ENCODE results near the gene AXIN2.
"Not testable (repeated sequence)": the region's sequence is repeated elsewhere in the genome, so short reads cannot be mapped to it uniquely, and the experiment has no call there.

AXIN2 gene

GRCh38 chr17:65523853-65524664, 37.4 kb downstream of the AXIN2 start:
- peak overlapping the region; percentile 44 to 46 for H3K27ac Mint-ChIP-seq
- peak overlapping the region; percentile 56 to 64 for H3K4me3 Mint-ChIP-seq
- ATAC-seq (replicated peaks) (no peak), DNase-seq (no peak)
- peaks cover 0 to 6% of the 10 kb centered on the region in 2 donors for H3K27me3 Mint-ChIP-seq
- peaks cover 17 to 23% of the 10 kb centered on the region in 2 donors for H3K4me1 Mint-ChIP-seq (ENCODE audit: low read depth in 2 of 2)
- H3K36me3 Mint-ChIP-seq (ENCODE audit: insufficient read depth) = peaks cover 17% of the 10 kb centered on the region
- H3K9me3 Mint-ChIP-seq = no peaks in the 10 kb centered on the region

- DNase-seq (no peak), ATAC-seq (replicated peaks) (peak; percentile 99)
- Mint-ChIP-seq H3K27ac (peak overlapping the region; percentile 18 to 46), H3K27me3 (peaks cover 1 to 6% of the 10 kb centered on the region in 2 donors), H3K4me3 (peak overlapping the region; percentile 56 to 64), H3K9me3 (no peaks in the 10 kb centered on the region), H3K4me1 (ENCODE audit: low read depth in 2 of 2) (peaks cover 17 to 24% of the 10 kb centered on the region in 2 donors), H3K36me3 (ENCODE audit: insufficient read depth) (peaks cover 17% of the 10 kb centered on the region)
Observed at GRCh38 chr17:65523411-65523810, 38.0 kb downstream of the AXIN2 start.

GRCh38 chr17:65522751-65523404, 38.6 kb downstream of the AXIN2 start:
- peak overlapping the region; percentile 56 to 64 for H3K4me3 Mint-ChIP-seq
- H3K36me3 Mint-ChIP-seq (ENCODE audit: insufficient read depth) = peaks cover 17% of the 10 kb centered on the region
- no peak for DNase-seq
- H3K27me3 Mint-ChIP-seq = peaks cover 6 to 7% of the 10 kb centered on the region in 2 donors
- H3K4me1 Mint-ChIP-seq (ENCODE audit: low read depth in 2 of 2) = peaks cover 17 to 24% of the 10 kb centered on the region in 2 donors
- H3K27ac Mint-ChIP-seq = peak overlapping the region; percentile 18 to 46
- H3K9me3 Mint-ChIP-seq = peaks cover 0 to under 1% of the 10 kb centered on the region in 2 donors
- no peak for ATAC-seq (replicated peaks)

- H3K4me3 Mint-ChIP-seq = no peak overlapping the region
- no peak for DNase-seq
- H3K27ac Mint-ChIP-seq = no peak overlapping the region
- H3K27me3 Mint-ChIP-seq = peaks cover 18 to 25% of the 10 kb centered on the region in 2 donors
- peaks cover 19 to 24% of the 10 kb centered on the region in 2 donors for H3K4me1 Mint-ChIP-seq (ENCODE audit: low read depth in 2 of 2)
- peaks cover 17% of the 10 kb centered on the region for H3K36me3 Mint-ChIP-seq (ENCODE audit: insufficient read depth)
- peaks cover 0 to 2% of the 10 kb centered on the region in 2 donors for H3K9me3 Mint-ChIP-seq
- ATAC-seq (replicated peaks) = no peak
Observed at GRCh38 chr17:65519462-65519861, 42.0 kb downstream of the AXIN2 start.

GRCh38 chr17:65518256-65518655, 43.2 kb downstream of the AXIN2 start:
- no peak overlapping the region for H3K27ac Mint-ChIP-seq
- H3K4me1 Mint-ChIP-seq (ENCODE audit: low read depth in 2 of 2) = peaks cover 8 to 17% of the 10 kb centered on the region in 2 donors
- no peak for ATAC-seq (replicated peaks)
- H3K4me3 Mint-ChIP-seq = no peak overlapping the region
- peaks cover 0 to 2% of the 10 kb centered on the region in 2 donors for H3K9me3 Mint-ChIP-seq
- DNase-seq = no peak
- H3K27me3 Mint-ChIP-seq = peaks cover 13 to 25% of the 10 kb centered on the region in 2 donors
- H3K36me3 Mint-ChIP-seq (ENCODE audit: insufficient read depth) = peaks cover 13% of the 10 kb centered on the region

- peaks cover 0 to 2% of the 10 kb centered on the region in 2 donors for H3K9me3 Mint-ChIP-seq
- ATAC-seq (replicated peaks) (no peak), DNase-seq (no peak)
- peaks cover 4% of the 10 kb centered on the region for H3K36me3 Mint-ChIP-seq (ENCODE audit: insufficient read depth)
- peaks cover 3 to 7% of the 10 kb centered on the region in 2 donors for H3K4me1 Mint-ChIP-seq (ENCODE audit: low read depth in 2 of 2)
- no peak overlapping the region for H3K4me3 Mint-ChIP-seq
- peaks cover 13 to 25% of the 10 kb centered on the region in 2 donors for H3K27me3 Mint-ChIP-seq
- H3K27ac Mint-ChIP-seq = no peak overlapping the region
Observed at GRCh38 chr17:65515959-65516948, 45.2 kb downstream of the AXIN2 start.

- no peak overlapping the region for H3K4me3 Mint-ChIP-seq
- ATAC-seq (replicated peaks) = no peak
- H3K4me1 Mint-ChIP-seq (ENCODE audit: low read depth in 2 of 2) = peaks cover 3 to 5% of the 10 kb centered on the region in 2 donors
- no peaks in the 10 kb centered on the region for H3K36me3 Mint-ChIP-seq (ENCODE audit: insufficient read depth)
- DNase-seq = no peak
- H3K27me3 Mint-ChIP-seq = peaks cover 13 to 25% of the 10 kb centered on the region in 2 donors
- peaks cover 0 to 2% of the 10 kb centered on the region in 2 donors for H3K9me3 Mint-ChIP-seq
- no peak overlapping the region for H3K27ac Mint-ChIP-seq
Observed at GRCh38 chr17:65515512-65515911, 45.9 kb downstream of the AXIN2 start.

- H3K27me3 Mint-ChIP-seq = peaks cover 16 to 25% of the 10 kb centered on the region in 2 donors
- DNase-seq (no peak), ATAC-seq (replicated peaks) (no peak)
- H3K36me3 Mint-ChIP-seq (ENCODE audit: insufficient read depth) = peaks cover 2% of the 10 kb centered on the region
- H3K9me3 Mint-ChIP-seq = peaks cover 0 to 2% of the 10 kb centered on the region in 2 donors
- H3K4me3 Mint-ChIP-seq = no peak overlapping the region
- H3K27ac Mint-ChIP-seq = no peak overlapping the region
- peaks cover 2 to 3% of the 10 kb centered on the region in 2 donors for H3K4me1 Mint-ChIP-seq (ENCODE audit: low read depth in 2 of 2)
Observed at GRCh38 chr17:65514541-65514940, 46.9 kb downstream of the AXIN2 start.

- H3K36me3 Mint-ChIP-seq (ENCODE audit: insufficient read depth) = peaks cover 2% of the 10 kb centered on the region
- peaks cover 16 to 25% of the 10 kb centered on the region in 2 donors for H3K27me3 Mint-ChIP-seq
- H3K9me3 Mint-ChIP-seq = peaks cover 0 to 2% of the 10 kb centered on the region in 2 donors
- peaks cover 2 to 3% of the 10 kb centered on the region in 2 donors for H3K4me1 Mint-ChIP-seq (ENCODE audit: low read depth in 2 of 2)
- no peak overlapping the region for H3K4me3 Mint-ChIP-seq
- no peak overlapping the region for H3K27ac Mint-ChIP-seq
- DNase-seq (no peak), ATAC-seq (replicated peaks) (no peak)
Observed at GRCh38 chr17:65514082-65514481, 47.4 kb downstream of the AXIN2 start.

- Mint-ChIP-seq H3K4me3 (no peak overlapping the region), H3K9me3 (no peaks in the 10 kb centered on the region), H3K27ac (no peak overlapping the region), H3K4me1 (ENCODE audit: low read depth in 2 of 2) (no peaks in the 10 kb centered on the region), H3K27me3 (peaks cover 4 to 20% of the 10 kb centered on the region in 2 donors), H3K36me3 (ENCODE audit: insufficient read depth) (peaks cover 2% of the 10 kb centered on the region)
- no peak for ATAC-seq (replicated peaks)
- DNase-seq = no peak
Observed at GRCh38 chr17:65511316-65511715, 50.1 kb downstream of the AXIN2 start.

- H3K4me1 Mint-ChIP-seq (ENCODE audit: low read depth in 2 of 2) = no peaks in the 10 kb centered on the region
- no peak overlapping the region for H3K27ac Mint-ChIP-seq
- ATAC-seq (replicated peaks) (no peak), DNase-seq (no peak)
- no peaks in the 10 kb centered on the region for H3K9me3 Mint-ChIP-seq
- H3K4me3 Mint-ChIP-seq = no peak overlapping the region
- peaks cover 0 to 16% of the 10 kb centered on the region in 2 donors for H3K27me3 Mint-ChIP-seq
- H3K36me3 Mint-ChIP-seq (ENCODE audit: insufficient read depth) = peaks cover 2% of the 10 kb centered on the region
Observed at GRCh38 chr17:65509032-65509431, 52.4 kb downstream of the AXIN2 start.

GRCh38 chr17:65504673-65505072, 56.8 kb downstream of the AXIN2 start:
- DNase-seq; H3K4me1 Mint-ChIP-seq (ENCODE audit: low read depth in 2 of 2); H3K9me3 Mint-ChIP-seq; H3K4me3 Mint-ChIP-seq; H3K27ac Mint-ChIP-seq; H3K36me3 Mint-ChIP-seq (ENCODE audit: insufficient read depth); ATAC-seq (replicated peaks): not testable (repeated sequence)
- peaks cover 0 to 22% of the 10 kb centered on the region in 2 donors for H3K27me3 Mint-ChIP-seq

GRCh38 chr17:65504141-65504540, 57.3 kb downstream of the AXIN2 start:
- H3K27me3 Mint-ChIP-seq = peaks cover 0 to 22% of the 10 kb centered on the region in 2 donors
- no peaks in the 10 kb centered on the region for H3K9me3 Mint-ChIP-seq
- no peaks in the 10 kb centered on the region for H3K4me1 Mint-ChIP-seq (ENCODE audit: low read depth in 2 of 2)
- H3K27ac Mint-ChIP-seq = no peak overlapping the region
- peaks cover 4% of the 10 kb centered on the region for H3K36me3 Mint-ChIP-seq (ENCODE audit: insufficient read depth)
- no peak for ATAC-seq (replicated peaks)
- H3K4me3 Mint-ChIP-seq = no peak overlapping the region
- DNase-seq = no peak
